HG03469 (cell line): ENCODE measurements around the gene ETS1.
A peak's percentile ranks its signal among the peaks of the same experiment; 100 is the strongest.

Experiments used
- ATAC-seq: cut with Tn5 transposase; IDR thresholded peaks from one replicate; pipeline ENCODE4 v1.9.1; 2021; ENCODE audit warnings: mild to moderate bottlenecking, moderate library complexity, moderate number of reproducible peaks; ENCODE audit not compliant: unreplicated experiment

ETS1 gene

DNA sequence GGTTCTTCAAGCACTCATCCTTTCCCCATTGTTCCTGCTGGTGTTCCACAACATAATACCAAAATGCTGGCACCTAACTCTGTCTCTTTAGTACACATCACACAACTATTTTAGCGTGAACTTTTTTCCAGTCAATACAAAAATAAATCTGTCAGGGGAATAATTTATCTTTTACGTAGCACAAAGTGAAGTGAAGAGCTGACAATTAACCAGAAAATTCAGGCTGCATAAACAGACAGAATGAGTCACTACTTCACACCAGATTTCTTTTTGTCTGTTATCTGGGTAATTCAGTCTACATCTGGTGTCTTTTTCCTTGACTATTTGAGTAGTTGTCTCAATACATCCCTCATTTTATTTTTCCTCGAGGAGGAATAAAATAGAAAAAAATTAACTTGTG is 7.9 kb upstream of the ETS1 start:
- no peak for ATAC-seq

DNA sequence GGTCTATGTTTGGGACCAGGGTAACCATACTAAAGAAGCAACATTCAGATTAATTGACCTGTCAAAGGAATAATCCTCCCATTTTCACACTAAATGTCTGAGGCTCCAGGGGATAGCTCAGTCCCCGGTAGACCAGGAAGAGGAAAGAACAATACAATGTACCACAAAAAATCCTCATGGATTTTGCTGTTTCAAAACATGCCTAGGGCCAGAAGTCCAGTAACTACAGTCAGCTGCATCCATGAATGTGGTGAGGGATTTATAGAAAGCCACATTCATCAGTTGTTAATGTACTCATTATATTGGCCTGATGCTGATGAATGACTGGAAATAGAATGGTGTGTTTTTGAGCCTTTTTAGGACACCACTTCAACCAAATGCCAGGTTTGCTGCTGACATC is 6.9 kb upstream of the ETS1 start:
- ATAC-seq = no peak

DNA sequence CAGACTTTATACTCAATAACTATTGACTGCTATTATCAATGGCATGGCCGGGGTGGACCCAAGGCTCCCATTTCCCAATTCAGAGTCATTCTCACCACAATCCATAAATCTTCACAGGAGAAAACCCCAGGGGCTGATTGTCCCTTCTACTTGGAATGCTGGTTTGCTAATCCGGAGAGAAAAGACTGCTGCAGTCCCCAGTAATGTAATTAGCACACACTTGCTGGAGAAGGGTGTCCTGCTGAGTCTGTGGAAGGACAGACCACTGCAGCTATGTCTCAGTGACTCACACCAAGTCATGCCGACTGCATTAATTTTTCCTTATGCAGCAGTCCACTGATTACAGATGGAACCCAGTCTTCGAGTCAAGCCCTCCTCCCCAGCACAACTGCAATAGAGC is 5.9 kb upstream of the ETS1 start:
- ATAC-seq = no peak

DNA sequence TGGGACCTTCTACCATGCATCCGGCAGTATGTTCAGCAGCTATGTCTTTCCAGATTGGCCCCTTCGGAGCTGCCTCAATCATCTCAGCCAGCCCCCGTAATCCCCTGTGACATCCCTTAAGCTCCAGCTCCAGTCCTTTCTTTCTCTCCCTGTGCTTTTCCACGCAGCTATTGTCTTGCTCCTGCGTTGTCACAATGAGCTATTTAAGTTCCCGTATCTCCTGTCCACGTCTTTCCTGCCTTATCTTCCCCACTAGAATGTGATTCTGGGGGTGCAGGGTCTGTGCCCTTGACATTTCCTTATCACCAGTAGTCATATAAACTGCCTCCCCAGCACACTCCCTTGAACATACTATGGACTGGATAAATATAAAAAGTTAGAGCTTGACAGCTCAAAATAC is 5.1 kb upstream of the ETS1 start:
- ATAC-seq = no peak

DNA sequence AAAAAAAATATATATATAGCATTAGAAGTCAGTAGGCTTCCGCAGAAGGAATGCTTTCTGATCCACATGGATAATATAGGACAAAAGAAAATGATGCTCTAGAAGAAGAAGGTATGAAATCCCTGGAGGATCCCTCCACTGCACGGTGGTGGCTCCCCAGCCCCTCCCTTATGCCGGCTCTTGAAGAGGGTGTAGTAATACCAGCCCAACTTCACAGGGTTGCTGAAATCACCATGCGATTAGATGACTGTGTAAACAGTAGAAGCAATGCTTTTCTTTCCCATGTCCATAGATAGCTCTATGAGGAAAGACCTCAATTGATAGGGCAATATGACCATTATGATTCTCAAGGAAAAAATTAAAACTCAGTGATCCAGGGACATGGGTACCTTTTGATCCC is 3.2 kb upstream of the ETS1 start:
- no peak for ATAC-seq

DNA sequence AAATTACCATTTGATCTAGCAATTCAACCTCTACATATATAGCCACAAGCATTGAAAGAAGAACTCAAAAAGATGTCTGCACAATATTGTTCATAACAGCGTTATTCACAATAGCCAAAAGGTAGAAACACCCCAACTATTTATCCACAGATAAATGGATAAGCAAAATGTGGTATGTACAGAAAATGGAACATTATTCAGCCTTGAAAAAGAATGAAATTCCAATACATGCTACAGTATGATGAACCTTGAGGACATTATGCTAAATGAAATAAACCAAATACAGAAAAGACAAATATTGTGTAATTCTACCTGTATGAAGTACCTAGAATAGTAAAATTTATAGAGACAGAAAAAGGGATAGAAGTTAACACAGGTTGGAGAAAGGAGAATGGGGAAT is 2.6 kb upstream of the ETS1 start:
- no peak for ATAC-seq

DNA sequence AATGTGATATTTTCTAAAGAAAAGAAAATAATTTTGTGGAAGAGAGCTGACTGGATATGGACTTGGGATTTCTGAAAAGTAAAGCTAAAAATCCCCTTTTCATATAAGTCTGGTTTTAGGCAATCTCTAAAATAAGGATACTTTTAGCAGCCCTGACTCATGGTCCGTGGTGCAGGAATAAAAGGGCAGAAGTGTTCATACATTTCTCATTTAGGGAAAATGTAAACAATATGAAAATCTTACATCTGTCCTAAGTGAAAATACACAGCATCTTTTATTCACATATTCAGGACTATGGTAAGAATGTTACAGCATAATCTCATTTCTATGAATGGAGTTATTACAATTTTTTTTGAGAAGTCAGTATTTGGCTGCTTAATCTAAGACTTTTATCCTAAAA is 735 bp upstream of the ETS1 start:
- ATAC-seq = no peak

DNA sequence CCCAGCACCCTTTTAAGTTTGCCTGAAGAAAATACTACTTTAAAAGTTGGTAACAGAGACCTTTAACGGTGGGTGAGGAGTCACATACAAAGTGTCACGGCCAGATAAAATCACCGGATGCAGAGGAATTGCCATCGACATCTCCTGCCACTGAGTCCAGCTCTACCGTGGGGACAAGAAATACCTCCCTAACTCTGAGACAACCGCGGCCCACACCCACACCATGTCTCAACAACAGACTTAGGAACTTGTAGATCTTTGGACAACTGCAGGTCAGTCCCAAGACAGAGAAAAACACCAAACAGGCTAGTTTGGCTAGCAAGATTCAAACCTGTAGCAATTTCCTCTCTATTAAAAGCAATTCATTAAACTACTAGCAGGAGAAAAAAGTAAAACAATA is 669 bp downstream of the ETS1 start:
- no peak for ATAC-seq

DNA sequence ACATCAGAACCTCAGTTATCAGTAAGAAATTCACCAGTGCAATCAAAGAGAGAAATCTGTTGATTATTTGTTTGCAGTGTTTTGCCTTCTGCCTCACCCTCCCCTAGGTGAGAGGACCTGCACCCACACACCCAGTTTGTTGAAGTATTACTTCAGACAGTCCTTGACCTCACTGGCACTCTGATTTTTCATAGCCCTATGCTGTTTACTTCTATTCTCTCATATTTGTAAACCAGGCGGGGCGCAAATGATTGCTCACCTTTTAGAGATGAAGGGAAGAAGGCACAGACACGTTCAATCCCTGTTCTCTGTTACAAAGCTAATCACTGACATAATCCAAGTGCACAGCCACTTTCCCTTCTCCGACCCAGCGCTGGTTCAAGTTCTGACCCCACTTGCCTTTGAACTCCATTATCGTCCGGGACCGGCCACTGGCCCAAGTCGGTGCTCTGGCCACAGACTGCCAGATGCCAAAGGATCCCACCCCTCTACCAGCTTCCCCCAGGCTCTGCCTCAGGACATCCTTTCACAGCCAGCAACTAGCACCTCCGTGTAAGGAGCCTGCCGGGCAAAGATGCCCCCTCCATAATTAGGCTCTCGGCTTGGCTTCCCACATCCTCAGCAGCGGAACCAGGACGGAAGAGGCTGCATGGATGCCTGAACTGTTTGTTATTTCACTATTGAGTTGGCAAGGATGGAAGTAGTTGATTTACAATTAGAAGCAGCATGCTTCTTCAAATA is 1.7 kb downstream of the ETS1 start:
- no peak for ATAC-seq

DNA sequence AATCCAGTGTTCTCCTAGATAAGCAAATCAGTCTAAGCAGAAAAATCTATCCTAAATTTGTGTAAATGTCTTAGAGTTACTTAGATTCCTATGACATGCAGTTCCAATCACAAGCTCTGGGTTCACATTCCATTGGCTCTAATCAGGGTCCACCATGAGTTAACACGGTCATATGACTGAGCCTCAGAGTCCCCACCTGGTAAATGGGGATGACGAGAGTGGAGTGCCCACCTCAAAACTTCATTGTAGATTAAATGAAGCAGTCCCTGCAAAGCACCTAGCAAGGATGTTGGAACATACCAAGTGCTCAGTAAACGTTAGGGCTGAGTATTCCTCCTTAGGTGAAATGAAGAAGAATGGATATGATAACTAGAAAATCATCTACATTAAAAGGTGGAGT is 3.1 kb downstream of the ETS1 start:
- ATAC-seq = no peak

DNA sequence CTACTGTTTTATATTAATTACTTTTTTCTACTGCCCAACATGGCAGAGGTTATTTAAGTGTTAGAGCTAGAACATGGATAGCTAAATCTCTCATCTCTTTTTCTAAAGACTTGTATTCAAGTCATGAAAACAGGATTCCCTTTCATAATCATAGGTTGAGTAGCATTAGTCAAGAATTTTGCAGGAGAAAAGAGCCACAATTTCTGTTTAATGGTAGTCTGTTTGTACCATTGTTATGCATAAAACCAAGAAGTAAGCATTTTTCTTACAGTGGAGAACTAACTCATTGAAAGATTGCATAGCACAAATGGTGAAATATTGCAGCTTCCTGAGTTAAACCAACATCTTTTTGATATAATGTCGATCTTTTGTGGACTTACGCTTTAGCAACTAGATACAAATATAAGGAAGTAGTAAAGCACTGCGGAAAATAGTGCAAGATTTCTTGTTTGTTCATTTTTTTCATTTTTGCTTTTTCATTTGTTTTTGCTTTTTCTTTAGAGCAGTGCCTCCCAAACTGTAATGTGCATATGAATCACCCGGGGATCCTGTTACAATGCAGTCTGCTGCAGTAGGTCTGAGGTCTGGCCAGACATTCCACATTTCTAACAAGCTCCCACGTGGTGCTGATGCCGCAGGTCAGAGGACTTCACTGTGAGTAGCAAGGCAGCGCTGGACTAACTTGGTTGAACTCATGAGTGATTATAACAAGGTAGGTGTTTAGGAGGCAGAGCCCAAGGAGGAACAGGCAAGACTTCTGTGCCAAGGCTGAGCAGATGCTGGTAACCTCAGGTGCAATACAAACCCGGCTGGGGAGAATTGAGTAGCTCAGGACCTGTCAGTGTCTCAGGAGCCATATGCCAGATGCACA is 4.6 kb downstream of the ETS1 start:
- no peak for ATAC-seq

DNA sequence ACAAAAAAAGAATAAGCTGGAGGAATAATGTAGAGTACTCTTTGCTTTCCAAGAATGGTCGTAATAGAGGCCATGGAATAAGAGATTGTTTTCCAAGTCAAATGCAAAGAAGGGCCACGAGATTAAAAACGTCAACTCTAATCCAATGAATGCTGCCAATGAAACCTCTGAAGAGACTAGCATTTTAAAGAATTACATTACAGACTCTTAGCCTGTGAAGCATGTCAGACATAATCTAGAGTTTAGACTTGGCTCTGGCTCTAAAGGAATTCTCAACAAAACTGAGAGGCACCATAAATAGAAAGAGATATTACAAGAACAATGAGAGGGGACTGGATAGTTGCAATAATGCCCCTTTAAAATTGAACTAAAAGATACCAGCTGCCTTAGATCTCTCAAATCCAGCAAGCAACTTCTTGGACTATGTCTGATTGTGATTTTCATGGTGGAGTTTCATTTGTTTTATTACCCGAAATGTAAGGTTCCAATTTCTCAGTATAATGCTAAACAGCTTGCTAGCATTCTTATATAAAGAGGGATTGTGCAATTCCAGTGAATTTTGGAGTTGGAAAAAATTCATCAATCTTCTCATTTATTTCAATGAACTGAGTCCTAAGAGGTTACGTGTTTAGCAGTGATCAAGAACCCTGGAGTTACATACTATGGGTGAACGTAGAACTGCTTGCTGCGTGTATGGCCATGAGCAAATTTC is 5.6 kb downstream of the ETS1 start:
- no peak for ATAC-seq

DNA sequence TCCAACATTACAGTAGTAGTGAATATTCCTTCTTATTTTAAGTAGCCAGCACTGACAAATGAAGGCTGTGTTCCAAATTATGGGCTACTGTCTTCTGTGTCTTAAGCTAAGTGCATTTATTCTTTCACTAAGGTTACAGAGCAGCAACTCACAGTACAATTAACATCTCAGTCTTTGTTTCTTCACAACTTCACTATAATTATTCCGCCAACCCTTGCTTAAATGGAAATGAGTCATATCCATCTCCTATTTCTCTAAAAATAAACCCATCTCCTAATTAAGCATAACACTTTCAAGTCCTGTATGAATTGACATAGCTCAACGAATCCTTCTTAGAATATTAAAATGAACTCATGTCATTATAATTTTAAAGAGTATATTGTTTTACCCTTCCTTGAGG is 6.7 kb downstream of the ETS1 start:
- no peak for ATAC-seq

DNA sequence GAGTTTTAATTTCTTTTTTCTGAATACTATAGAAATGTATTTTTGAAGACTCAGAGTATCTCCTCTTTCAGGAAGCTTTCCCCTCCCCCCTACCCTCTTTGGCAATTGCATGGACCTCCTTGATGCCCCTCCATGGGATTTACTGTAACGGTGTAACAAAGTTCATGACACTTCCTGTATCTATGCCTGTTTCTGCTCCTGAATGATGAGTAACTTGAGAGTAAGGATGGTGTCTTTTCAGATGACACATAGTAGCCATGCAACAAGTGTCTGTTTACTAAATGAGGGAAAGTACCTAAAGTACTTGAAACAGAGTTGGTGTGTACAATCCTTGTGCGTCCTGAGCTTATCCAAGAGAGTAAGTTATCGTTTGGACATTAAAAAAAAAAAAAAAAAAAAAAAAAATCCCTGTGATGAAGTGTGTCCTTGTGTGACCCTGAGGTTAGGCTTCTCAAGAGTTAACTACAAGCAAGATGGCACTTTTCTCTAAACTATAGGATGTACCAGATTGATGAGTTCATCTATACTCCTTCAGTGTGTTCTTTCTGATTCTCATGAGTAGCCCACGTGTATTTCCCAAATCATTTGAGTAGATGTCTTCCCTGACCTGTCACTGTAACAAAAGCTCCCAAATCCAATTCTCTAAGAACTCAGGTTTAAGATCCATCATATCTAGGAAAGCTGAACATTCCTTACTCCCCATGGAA is 7.4 kb downstream of the ETS1 start:
- ATAC-seq = peak; percentile 84

DNA sequence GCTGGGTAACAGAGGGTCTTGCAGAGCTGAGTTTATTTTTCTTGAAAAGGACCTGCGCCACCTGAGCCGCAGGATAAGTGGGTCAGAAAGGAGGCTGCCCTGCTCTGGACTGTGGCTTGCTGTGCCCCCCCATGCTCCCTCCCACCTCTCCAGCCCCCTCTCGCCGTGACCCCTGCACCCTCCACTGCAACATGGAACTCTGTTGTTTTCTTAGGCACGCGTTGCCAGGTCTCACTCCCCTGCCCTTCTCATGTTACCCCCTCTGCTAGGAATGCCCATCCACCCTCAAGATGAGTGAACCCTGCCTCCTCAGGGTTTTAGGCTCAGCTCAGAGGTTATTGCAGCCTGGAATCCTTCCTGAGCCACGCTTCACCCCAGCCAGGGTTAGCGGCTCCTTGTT is 10.8 kb downstream of the ETS1 start:
- ATAC-seq = no peak

DNA sequence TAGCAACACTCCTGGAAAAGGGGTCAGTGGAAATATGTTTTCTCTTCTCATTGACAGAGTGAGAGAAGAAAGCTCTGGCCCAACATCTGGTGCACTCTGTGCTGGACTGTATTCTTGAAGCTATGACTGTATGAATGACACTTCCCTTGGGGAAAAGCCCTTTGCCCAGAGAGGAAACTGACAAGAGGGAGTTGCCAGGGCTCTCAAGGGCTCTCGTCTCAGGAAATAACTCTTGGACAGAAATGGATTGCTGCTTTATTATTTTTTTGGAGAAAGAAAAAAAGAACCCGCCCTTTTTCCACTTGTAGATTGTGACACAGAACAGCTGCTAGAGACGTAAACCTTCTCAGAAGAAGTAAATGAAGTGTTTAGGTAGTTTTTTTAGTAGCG is 11.4 kb downstream of the ETS1 start:
- no peak for ATAC-seq

DNA sequence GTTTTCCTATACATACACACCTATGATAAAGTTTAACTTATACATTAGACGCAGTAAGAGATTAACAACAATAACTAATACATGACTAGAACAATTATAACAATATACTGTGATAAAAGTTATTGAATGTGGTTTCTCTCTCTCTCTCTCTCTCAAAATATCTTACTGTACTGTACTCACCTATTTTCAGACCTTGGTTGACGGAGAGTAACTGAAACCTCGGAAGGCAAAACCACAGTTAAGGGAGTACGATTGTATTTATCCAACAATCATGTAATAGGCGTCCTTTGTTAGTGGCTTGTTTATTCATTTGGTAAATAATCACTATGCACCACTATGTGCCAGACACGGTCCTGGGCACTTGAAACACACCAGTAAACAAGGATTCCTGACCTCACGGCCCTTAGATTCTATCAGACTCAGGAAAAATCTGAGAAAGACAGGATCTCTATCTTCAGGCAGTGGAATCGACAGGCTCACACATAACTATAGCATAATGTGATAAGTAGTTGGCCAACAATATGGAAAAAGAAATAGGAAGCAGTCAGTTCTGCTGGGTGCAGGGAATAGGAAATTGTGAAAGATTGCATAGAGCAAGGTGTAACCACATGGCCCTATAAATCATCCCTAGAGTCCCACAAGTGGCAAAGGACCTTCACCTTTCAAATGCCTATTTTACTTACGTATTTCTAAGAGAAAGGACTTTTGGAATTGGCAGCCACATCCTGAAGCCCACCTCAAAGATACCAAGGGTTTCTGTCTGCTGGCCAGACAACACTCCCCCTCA is 12.0 kb downstream of the ETS1 start:
- no peak for ATAC-seq

DNA sequence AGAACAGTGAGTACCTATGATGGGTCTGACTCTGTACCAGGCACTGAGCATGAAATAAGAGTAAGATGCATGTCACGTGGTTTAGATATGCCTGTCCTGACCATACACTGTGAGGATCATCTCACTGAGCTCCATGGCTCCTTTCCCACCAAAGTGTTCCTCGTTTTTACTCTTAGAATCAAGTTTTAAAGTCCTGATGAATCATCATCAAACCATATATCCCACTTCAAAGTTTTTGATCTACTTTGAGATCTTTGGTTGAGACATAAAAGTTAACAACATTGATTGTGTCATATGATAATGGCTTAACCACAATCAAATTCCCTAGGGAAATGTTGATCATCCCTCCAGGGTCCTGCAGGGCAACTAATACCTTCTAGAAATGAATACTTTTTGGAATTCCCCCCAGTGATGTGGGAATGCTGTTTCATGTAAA is 12.8 kb downstream of the ETS1 start:
- ATAC-seq = no peak

DNA sequence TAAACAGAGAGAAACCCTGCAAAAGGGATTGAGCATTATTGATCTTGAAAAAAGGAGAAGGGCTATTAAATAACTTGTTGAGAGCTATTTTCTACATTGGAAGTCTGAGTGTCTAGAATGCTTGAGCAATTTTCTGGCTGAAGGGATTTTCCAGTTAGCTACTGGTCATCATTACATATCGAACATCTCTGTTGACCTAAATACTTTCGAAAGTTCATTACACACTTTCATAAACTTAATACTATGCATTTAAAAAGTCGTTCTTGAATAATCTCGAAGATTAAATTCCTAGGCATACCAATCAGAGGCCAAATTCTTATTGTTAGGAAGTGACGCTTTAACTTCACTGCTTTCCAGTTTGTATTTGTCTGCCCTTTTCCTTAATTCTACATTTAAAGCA is 13.7 kb downstream of the ETS1 start:
- no peak for ATAC-seq

DNA sequence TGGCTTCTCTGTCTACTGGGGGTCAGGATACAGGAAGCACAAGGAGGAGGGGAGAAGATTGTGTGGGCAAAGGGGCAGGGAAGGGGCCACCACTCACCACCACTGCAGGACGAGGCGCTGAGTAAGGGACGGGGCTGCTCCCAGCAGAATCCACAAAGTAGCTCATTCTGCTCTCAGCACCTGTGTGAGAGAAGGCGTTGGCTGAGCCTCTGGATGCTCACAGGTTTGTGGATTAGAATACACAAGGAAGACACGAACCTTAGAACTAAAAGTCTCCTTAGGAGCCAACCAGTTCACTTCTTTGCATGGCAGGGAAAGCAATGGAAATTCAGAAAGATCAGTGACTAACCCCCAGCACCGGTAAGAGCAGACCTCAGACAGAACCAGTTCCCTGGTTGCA is 14.4 kb downstream of the ETS1 start:
- no peak for ATAC-seq
